Measurements from ENCODE around the gene NCK1. TPM values are rescaled to one million over a fixed set of nuclear protein-coding genes. Genes with fewer than 3 reads are reported as not detected.
A peak's percentile ranks its signal among the peaks of the same experiment; 100 is the strongest.

Gene NCK1
- total RNA-seq, 1 donor, result 66.1 TPM

- peak; percentile 88 for DNase-seq (ENCODE audit: low read depth)
Measured at GRCh38 chr3:136954251-136954650, 92.2 kb downstream of the NCK1 start.

GRCh38 chr3:136954980-136955780, 93.2 kb downstream of the NCK1 start:
- no peak for DNase-seq (ENCODE audit: low read depth)
- H3K4me3 ChIP-seq (ENCODE audit: low read depth, low read length), result no peak overlapping the region

More at GRCh38 chr3:136954251-136954650, 92.2 kb downstream of the NCK1 start:
- H3K4me3 ChIP-seq (ENCODE audit: low read depth, low read length), result no peak overlapping the region
- no peak for TF ChIP-seq CTCF (IDR thresholded peaks at IDR 0.05; ENCODE audit: insufficient read depth, low read depth, low read length)

GRCh38 chr3:136955813-136956212, 93.8 kb downstream of the NCK1 start:
- no peak overlapping the region for H3K4me3 ChIP-seq (ENCODE audit: low read depth, low read length)
- TF ChIP-seq CTCF (IDR thresholded peaks at IDR 0.05; ENCODE audit: insufficient read depth, low read depth, low read length), result no peak

More at GRCh38 chr3:136954980-136955780, 93.2 kb downstream of the NCK1 start:
- TF ChIP-seq CTCF (IDR thresholded peaks at IDR 0.05; ENCODE audit: insufficient read depth, low read depth, low read length), result no peak

DNA sequence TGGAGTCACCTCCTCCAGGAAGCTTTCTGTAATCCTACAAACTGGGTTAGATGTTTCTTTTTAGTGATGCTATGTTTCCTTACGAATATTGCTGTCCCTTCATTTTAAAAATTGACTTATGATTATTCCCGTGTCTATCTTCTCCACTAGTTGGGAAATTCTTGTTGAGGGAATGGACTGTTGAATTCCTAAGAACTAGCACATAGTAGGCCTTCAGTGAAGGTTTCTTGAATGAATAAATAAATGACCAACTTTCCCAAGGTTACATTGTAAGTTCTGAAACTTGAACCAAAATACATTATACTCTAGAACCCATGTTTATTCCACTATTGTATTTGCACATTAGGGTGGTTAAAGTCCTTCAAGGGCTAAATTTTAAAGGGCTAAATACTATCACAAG, 95.0 kb downstream of the NCK1 start:
- H3K4me3 ChIP-seq (ENCODE audit: low read depth, low read length), result no peak overlapping the region
- no peak for DNase-seq (ENCODE audit: low read depth)
- TF ChIP-seq CTCF (IDR thresholded peaks at IDR 0.05; ENCODE audit: insufficient read depth, low read depth, low read length), result no peak

More at GRCh38 chr3:136955813-136956212, 93.8 kb downstream of the NCK1 start:
- peak; percentile 96 for DNase-seq (ENCODE audit: low read depth)

DNA sequence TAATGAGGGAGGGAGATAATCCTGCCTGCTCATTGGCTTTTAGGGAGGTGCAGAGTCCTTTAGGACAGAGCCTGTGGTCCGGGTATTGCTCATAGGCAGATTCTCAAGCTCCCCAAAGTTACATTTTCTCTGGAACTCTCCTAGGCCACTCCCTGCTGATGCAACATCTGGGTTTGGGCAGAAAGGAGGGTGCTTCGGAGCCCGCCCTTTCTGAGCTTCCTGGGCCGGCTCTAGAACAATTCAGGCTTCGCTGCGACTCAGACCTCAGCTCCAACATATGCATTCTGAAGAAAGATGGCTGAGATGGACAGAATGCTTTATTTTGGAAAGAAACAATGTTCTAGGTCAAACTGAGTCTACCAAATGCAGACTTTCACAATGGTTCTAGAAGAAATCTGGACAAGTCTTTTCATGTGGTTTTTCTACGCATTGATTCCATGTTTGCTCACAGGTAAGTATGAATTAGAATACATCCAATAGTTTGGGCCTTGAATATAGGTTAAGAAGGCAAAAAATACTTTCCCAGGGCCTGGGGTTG, 95.8 kb downstream of the NCK1 start, which contains the start of gene IL20RB:
IL20RB (plus strand) TSS at position 233 of the 538 bp plus-strand sequence; CDS start at position 364, 131 bp downstream.
- TF ChIP-seq CTCF (IDR thresholded peaks at IDR 0.05; ENCODE audit: insufficient read depth, low read depth, low read length), result no peak
- peak; percentile 93 for DNase-seq (ENCODE audit: low read depth)
- peak within 1 kb of the TSS; percentile 58 for H3K4me3 ChIP-seq (ENCODE audit: low read depth, low read length)

DNA sequence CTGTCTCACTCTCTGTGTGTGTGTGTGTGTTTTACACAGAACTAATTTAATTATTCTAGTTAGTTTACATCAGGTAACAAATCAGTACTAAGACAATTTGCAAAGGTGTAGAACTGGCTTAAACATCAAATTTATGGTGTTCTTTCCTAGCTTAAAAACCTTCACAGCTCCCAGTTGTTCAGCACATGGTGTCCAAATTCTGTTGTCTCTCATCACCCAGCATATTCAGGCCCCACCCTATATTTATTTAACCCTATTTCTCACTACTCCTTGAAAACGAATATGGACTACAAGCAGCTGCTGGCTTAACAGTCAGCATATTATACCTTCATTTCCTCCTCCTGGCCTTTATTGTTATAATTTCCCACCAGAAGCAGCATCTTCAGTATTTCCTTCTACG, 96.9 kb downstream of the NCK1 start:
- no peak for TF ChIP-seq CTCF (IDR thresholded peaks at IDR 0.05; ENCODE audit: insufficient read depth, low read depth, low read length)
- peak overlapping the region; percentile 58 for H3K4me3 ChIP-seq (ENCODE audit: low read depth, low read length)
- DNase-seq (ENCODE audit: low read depth), result no peak
